ENCODE measurements around the gene PRKCA. TPM values are rescaled to one million over a fixed set of nuclear protein-coding genes. Genes with fewer than 3 reads are reported as not detected.

PRKCA gene
- total RNA-seq, 1 experiment from 2014 or later, result 22.6 TPM

- Histone ChIP-seq H4K20me1 (ENCODE audit: low read length) (no peaks in the 10 kb centered on the region), H3F3A (ENCODE audit: low read length, unreplicated experiment) (no peaks in the 10 kb centered on the region), H3K79me2 (ENCODE audit: low read length) (no peaks in the 10 kb centered on the region), H3K36me3 (ENCODE audit: low read depth, low read length) (peaks cover 6% of the 10 kb centered on the region; the same call in 1 of the 2 replicates), H3K9me3 (ENCODE audit: low read length) (no peaks in the 10 kb centered on the region), H3K4me1 (ENCODE audit: insufficient read depth, low read length) (no peaks in the 10 kb centered on the region), H3K9ac (ENCODE audit: low read length) (no peak overlapping the region), H3K4me3 (ENCODE audit: low read length) (no peak overlapping the region), H2AFZ (ENCODE audit: low read length) (no peak overlapping the region), H3K27me3 (ENCODE audit: low read length) (no peaks in the 10 kb centered on the region), H3K4me2 (ENCODE audit: low read length) (no peak overlapping the region), H3K27ac (ENCODE audit: low read length) (no peak overlapping the region), H3K9me2 (replicated peaks; ENCODE audit: low read length) (no peaks in the 10 kb centered on the region)
- CTCF ChIA-PET, result no interaction called here
- intact Hi-C loops (cut with micrococcal nuclease), result no loop called here
- TF ChIP-seq EZH2phosphoT487 (IDR thresholded peaks at IDR 0.05; ENCODE audit: borderline replicate concordance, low read length) (no peak), CTCF (conservative IDR thresholded peaks at IDR 0.05; ENCODE audit: low read depth, low read length) (no peak), EZH2 (IDR thresholded peaks at IDR 0.05; ENCODE audit: low read length, unreplicated experiment) (no peak)
- no TSS peak for BruUV-seq (replicated peaks)
- ATAC-seq (no peak), DNase-seq (no peak)
- POLR2A ChIA-PET (ENCODE audit: unreplicated experiment), result no interaction called here
Observed at GRCh38 chr17:66787914-66788313, 485.5 kb downstream of the PRKCA start.

GRCh38 chr17:66789093-66789492 is 486.7 kb downstream of the PRKCA start:
- H4K20me1 ChIP-seq (ENCODE audit: low read length), result no peaks in the 10 kb centered on the region
- intact Hi-C loops (cut with micrococcal nuclease), result no loop called here
- no peaks in the 10 kb centered on the region for H3K9me3 ChIP-seq (ENCODE audit: low read length)
- H3K27ac ChIP-seq (ENCODE audit: low read length), result no peak overlapping the region
- no peaks in the 10 kb centered on the region for H3F3A ChIP-seq (ENCODE audit: low read length, unreplicated experiment)
- no peak overlapping the region for H3K9ac ChIP-seq (ENCODE audit: low read length)
- TF ChIP-seq CTCF (conservative IDR thresholded peaks at IDR 0.05; ENCODE audit: low read depth, low read length) (no peak), EZH2 (IDR thresholded peaks at IDR 0.05; ENCODE audit: low read length, unreplicated experiment) (no peak), EZH2phosphoT487 (IDR thresholded peaks at IDR 0.05; ENCODE audit: borderline replicate concordance, low read length) (no peak)
- no TSS peak for BruUV-seq (replicated peaks)
- H3K4me2 ChIP-seq (ENCODE audit: low read length), result no peak overlapping the region
- DNase-seq (no peak), ATAC-seq (no peak)
- H3K9me2 ChIP-seq (replicated peaks; ENCODE audit: low read length), result no peaks in the 10 kb centered on the region
- H3K79me2 ChIP-seq (ENCODE audit: low read length), result no peaks in the 10 kb centered on the region
- peaks cover 6% of the 10 kb centered on the region; the same call in 1 of the 2 replicates for H3K36me3 ChIP-seq (ENCODE audit: low read depth, low read length)
- no peaks in the 10 kb centered on the region for H3K4me1 ChIP-seq (ENCODE audit: insufficient read depth, low read length)
- ChIA-PET POLR2A (ENCODE audit: unreplicated experiment) (no interaction called here), CTCF (no interaction called here)
- H3K27me3 ChIP-seq (ENCODE audit: low read length), result no peaks in the 10 kb centered on the region
- no peak overlapping the region for H3K4me3 ChIP-seq (ENCODE audit: low read length)
- no peak overlapping the region for H2AFZ ChIP-seq (ENCODE audit: low read length)

- no peak overlapping the region for H3K27ac ChIP-seq (ENCODE audit: low read length)
- DNase-seq, result no peak
- H3K9me3 ChIP-seq (ENCODE audit: low read length), result no peaks in the 10 kb centered on the region
- no peaks in the 10 kb centered on the region for H3K27me3 ChIP-seq (ENCODE audit: low read length)
- intact Hi-C loops (cut with micrococcal nuclease), result no loop called here
- no peak overlapping the region for H3K9ac ChIP-seq (ENCODE audit: low read length)
- peaks cover 6% of the 10 kb centered on the region; the same call in 1 of the 2 replicates for H3K36me3 ChIP-seq (ENCODE audit: low read depth, low read length)
- TF ChIP-seq EZH2phosphoT487 (IDR thresholded peaks at IDR 0.05; ENCODE audit: borderline replicate concordance, low read length), result no peak
- no peak for TF ChIP-seq EZH2 (IDR thresholded peaks at IDR 0.05; ENCODE audit: low read length, unreplicated experiment)
- TF ChIP-seq CTCF (conservative IDR thresholded peaks at IDR 0.05; ENCODE audit: low read depth, low read length), result no peak
- no peaks in the 10 kb centered on the region for H3K79me2 ChIP-seq (ENCODE audit: low read length)
- no peaks in the 10 kb centered on the region for H3K9me2 ChIP-seq (replicated peaks; ENCODE audit: low read length)
- BruUV-seq (replicated peaks), result no TSS peak
- H3K4me1 ChIP-seq (ENCODE audit: insufficient read depth, low read length), result no peaks in the 10 kb centered on the region
- ATAC-seq, result no peak
- no peaks in the 10 kb centered on the region for H3F3A ChIP-seq (ENCODE audit: low read length, unreplicated experiment)
- no peak overlapping the region for H2AFZ ChIP-seq (ENCODE audit: low read length)
- CTCF ChIA-PET, result no interaction called here
- H3K4me2 ChIP-seq (ENCODE audit: low read length), result no peak overlapping the region
- no peak overlapping the region for H3K4me3 ChIP-seq (ENCODE audit: low read length)
- H4K20me1 ChIP-seq (ENCODE audit: low read length), result no peaks in the 10 kb centered on the region
- POLR2A ChIA-PET (ENCODE audit: unreplicated experiment), result no interaction called here
Observed at GRCh38 chr17:66789961-66790437, 487.6 kb downstream of the PRKCA start.
